ENCODE measurements around the gene MYCBP. TPM values are rescaled to one million over a fixed set of nuclear protein-coding genes. Genes with fewer than 3 reads are reported as not detected.

MYCBP gene
- total RNA-seq, 1 experiment from 2014 or later = 33.1 TPM

DNA sequence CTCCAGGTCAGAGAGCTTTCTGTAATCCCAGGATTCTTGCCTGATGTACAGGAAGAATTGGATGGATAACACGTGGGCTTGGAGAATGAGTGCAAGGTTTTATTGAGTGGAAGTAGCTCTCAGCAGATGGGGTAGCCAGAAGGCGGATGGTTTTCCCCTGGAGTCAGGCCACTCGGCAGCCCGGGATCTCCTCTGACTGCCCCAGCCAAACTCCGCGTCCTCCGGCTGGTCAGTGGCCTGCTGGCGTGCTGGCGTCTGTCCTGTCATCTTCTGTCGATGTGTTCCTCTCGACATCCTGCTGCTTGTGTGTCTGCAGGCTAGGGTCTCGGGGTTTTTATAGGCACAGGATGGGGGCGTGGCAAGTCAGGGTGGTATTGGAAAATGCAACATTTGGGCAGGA lies 35.7 kb upstream of the MYCBP start:
- no peak overlapping the region for H3K4me3 Mint-ChIP-seq
- TF ChIP-seq, protein P1, sequence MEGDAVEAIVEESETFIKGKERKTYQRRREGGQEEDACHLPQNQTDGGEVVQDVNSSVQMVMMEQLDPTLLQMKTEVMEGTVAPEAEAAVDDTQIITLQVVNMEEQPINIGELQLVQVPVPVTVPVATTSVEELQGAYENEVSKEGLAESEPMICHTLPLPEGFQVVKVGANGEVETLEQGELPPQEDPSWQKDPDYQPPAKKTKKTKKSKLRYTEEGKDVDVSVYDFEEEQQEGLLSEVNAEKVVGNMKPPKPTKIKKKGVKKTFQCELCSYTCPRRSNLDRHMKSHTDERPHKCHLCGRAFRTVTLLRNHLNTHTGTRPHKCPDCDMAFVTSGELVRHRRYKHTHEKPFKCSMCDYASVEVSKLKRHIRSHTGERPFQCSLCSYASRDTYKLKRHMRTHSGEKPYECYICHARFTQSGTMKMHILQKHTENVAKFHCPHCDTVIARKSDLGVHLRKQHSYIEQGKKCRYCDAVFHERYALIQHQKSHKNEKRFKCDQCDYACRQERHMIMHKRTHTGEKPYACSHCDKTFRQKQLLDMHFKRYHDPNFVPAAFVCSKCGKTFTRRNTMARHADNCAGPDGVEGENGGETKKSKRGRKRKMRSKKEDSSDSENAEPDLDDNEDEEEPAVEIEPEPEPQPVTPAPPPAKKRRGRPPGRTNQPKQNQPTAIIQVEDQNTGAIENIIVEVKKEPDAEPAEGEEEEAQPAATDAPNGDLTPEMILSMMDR (conservative IDR thresholded peaks at IDR 0.05) = no peak

More for the DNA sequence above, 35.7 kb upstream of the MYCBP start:
- Histone ChIP-seq H3K23me2 (ENCODE audit: insufficient read length, low read depth, low read length, poor library complexity, severe bottlenecking) (no peaks in the 10 kb centered on the region), H3K79me2 (ENCODE audit: insufficient read depth, low read length) (no peaks in the 10 kb centered on the region), H4K8ac (replicated peaks; ENCODE audit: insufficient read length, low read depth, low read length) (no peak overlapping the region), H3K4me2 (ENCODE audit: insufficient read depth, insufficient read length, low read length) (no peak overlapping the region), H2BK120ac (ENCODE audit: low read depth, low read length, poor library complexity, severe bottlenecking) (no peak overlapping the region), H4K5ac (ENCODE audit: insufficient read length, low read depth, low read length) (no peak overlapping the region), H2BK5ac (ENCODE audit: insufficient read length, low read length) (no peak overlapping the region), H3T11ph (ENCODE audit: low read length) (no peak overlapping the region), H2BK20ac (ENCODE audit: low read depth, low read length, poor library complexity, severe bottlenecking) (no peak overlapping the region), H4K91ac (ENCODE audit: insufficient read length, low read depth, low read length) (no peak overlapping the region), H4K20me1 (ENCODE audit: control insufficient read depth, insufficient read depth, insufficient read length) (no peaks in the 10 kb centered on the region), H3K4ac (ENCODE audit: low read depth, low read length) (no peak overlapping the region), H3K79me1 (ENCODE audit: insufficient read depth, low read depth, low read length, poor library complexity, severe bottlenecking) (no peaks in the 10 kb centered on the region), H2BK12ac (ENCODE audit: insufficient read length, low read depth, low read length) (no peak overlapping the region), H3K56ac (ENCODE audit: insufficient read length, low read depth, low read length) (no peak overlapping the region), H2AK5ac (ENCODE audit: insufficient read length, low read length) (no peak overlapping the region), H3K4me1 (ENCODE audit: insufficient read depth, low read length) (no peaks in the 10 kb centered on the region), H2AFZ (ENCODE audit: low read length) (no peak overlapping the region), H3K9ac (ENCODE audit: extremely low read depth, insufficient read length, low read length) (no peak overlapping the region), H3K9me3 (ENCODE audit: control insufficient read depth, low read depth, low read length) (no peaks in the 10 kb centered on the region), H3K27ac (ENCODE audit: insufficient read length, low read depth, low read length) (no peak overlapping the region), H3K27me3 (ENCODE audit: insufficient read depth, low read length) (no peaks in the 10 kb centered on the region), H3K18ac (ENCODE audit: insufficient read length, low read depth, low read length) (no peak overlapping the region), H2BK15ac (ENCODE audit: low read depth, low read length) (no peak overlapping the region), H3K14ac (ENCODE audit: insufficient read depth, low read length) (no peak overlapping the region), H3K23ac (ENCODE audit: insufficient read length, low read depth, low read length) (no peak overlapping the region)
- H3K36me3 Mint-ChIP-seq (ENCODE audit: insufficient read depth in 1 of 3, low read depth in 3 of 3) = peaks cover 3 to 6% (median 3%) of the 10 kb centered on the region in 3 experiments
- DNase-seq = no peak
- H3K9me3 Mint-ChIP-seq = peaks cover 9 to 11% of the 10 kb centered on the region in 2 experiments
- H3K4me1 Mint-ChIP-seq = no peaks in the 10 kb centered on the region
- H3K27ac Mint-ChIP-seq = peak overlapping the region in 1 of 3 experiments; percentile 86; a peak in 1 of 7 replicates
- H3K27me3 Mint-ChIP-seq (ENCODE audit: low read depth) = no peaks in the 10 kb centered on the region
- WGBS (ENCODE audit: extremely low coverage, insufficient read length, low lambda C conversion rate) = no CpG with 5 or more reads among the region's 13 CpGs
